Astrocyte of the cerebellum (primary cell): ENCODE results near the gene NEAT1.

Experiments used
- DNase-seq: peaks from one replicate; pipeline ENCODE4 v3.0.0-alpha.2; 2011; ENCODE audit warnings: low read depth
- H3K4me3 ChIP-seq: 2 replicates; pipeline ENCODE4 v1.5.1; 2011; ENCODE audit warnings: mild to moderate bottlenecking, low read depth, low read length, moderate library complexity
- CTCF ChIP-seq: IDR thresholded peaks from 2 replicates; pipeline ENCODE4 v1.5.1; 2012; ENCODE audit warnings: low read length, low read depth, moderate library complexity, mild to moderate bottlenecking; ENCODE audit errors: missing control alignments
- in situ Hi-C: cut with HindIII; loops from 2 replicates; pipeline ENCODE4 v1.10.0; 2017; ENCODE audit warnings: low sequenced_read_pairs

The NEAT1 gene

GRCh38 chr11:65427691-65428577 lies 5.3 kb downstream of the NEAT1 start:
- no peak for DNase-seq
- H3K4me3 ChIP-seq: peak overlapping the region; percentile 96
- TF ChIP-seq CTCF: no peak
- in situ Hi-C loops: no loop called here

GRCh38 chr11:65428578-65429067 lies 6.0 kb downstream of the NEAT1 start:
- H3K4me3 ChIP-seq: peak overlapping the region; percentile 96
- DNase-seq: no peak

GRCh38 chr11:65429068-65429681 lies 6.6 kb downstream of the NEAT1 start:
- TF ChIP-seq CTCF: no peak
- in situ Hi-C loops: no loop called here
- DNase-seq: no peak
- H3K4me3 ChIP-seq: peak overlapping the region; percentile 96

More at GRCh38 chr11:65428578-65429067, 6.0 kb downstream of the NEAT1 start:
- in situ Hi-C loops: no loop called here
- TF ChIP-seq CTCF: no peak

GRCh38 chr11:65429724-65430405 lies 7.3 kb downstream of the NEAT1 start:
- in situ Hi-C loops: no loop called here
- DNase-seq: no peak
- peak overlapping the region; percentile 96 for H3K4me3 ChIP-seq
- no peak for TF ChIP-seq CTCF

GRCh38 chr11:65430406-65431217 lies 8.0 kb downstream of the NEAT1 start:
- no peak for TF ChIP-seq CTCF
- in situ Hi-C loops: no loop called here
- DNase-seq: no peak
- H3K4me3 ChIP-seq: peak overlapping the region; percentile 96
